GM12878 (cell line): ENCODE results near the gene HIVEP3. TPM values are rescaled to one million over a fixed set of nuclear protein-coding genes. Genes with fewer than 3 reads are reported as not detected.
A peak's percentile ranks its signal among the peaks of the same experiment; 100 is the strongest.

Source experiments
- ATAC-seq: fragments of 200-7000 bp; cut with Tn5 transposase; 3 replicates; pipeline ENCODE4 v1.9.1; 2020; ENCODE audit warnings: mild to moderate bottlenecking, moderate library complexity
- BruUV-seq: library from RNA; stranded (reverse); fragments of 400-500 nt; replicated peaks from 2 replicates; lab custom pipeline; 2021; lab: Mats Ljungman, UMichigan
- CTCF ChIA-PET: fragments of 300-600 bp; sonication (Branson Sonifier 250); formaldehyde crosslinking; extraction: SDS; loops from one replicate; lab custom pipeline; 2021; ENCODE audit warnings: inconsistent platforms; lab: Yijun Ruan, JAX
- POLR2A ChIA-PET: fragments of 350-600 bp; formaldehyde crosslinking; extraction: SDS; loops from one replicate; lab custom pipeline; 2021; ENCODE audit warnings: inconsistent platforms; lab: Charles Lee
- RAD21 ChIA-PET: fragments of 300-600 bp; sonication (Branson Sonifier 250); formaldehyde crosslinking; loops from one replicate; lab custom pipeline; 2023; ENCODE audit warnings: antibody characterized with exemption; ENCODE audit not compliant: unreplicated experiment; lab: Charles Lee
- SMC1A ChIA-PET: fragments of 300-600 bp; sonication (Branson Sonifier 250); formaldehyde crosslinking; loops from one replicate; lab custom pipeline; 2023; ENCODE audit not compliant: unreplicated experiment, uncharacterized antibody; lab: Charles Lee
- DNase-seq: peaks from one replicate; pipeline ENCODE4 v3.0.0-alpha.2; 2011; ENCODE audit warnings: low read depth, low spot score
- FAIRE-seq: peaks from 3 replicates; lab custom pipeline; 2011; peaks lifted over from hg19 to GRCh38; lab: Jason Lieb, UNC
- H2AFZ ChIP-seq: 2 replicates; pipeline ENCODE4 v1.6.0; 2011; ENCODE audit warnings: low read depth, low read length, control low read depth; ENCODE audit not compliant: control insufficient read depth
- H3K27ac ChIP-seq: 2 replicates; pipeline ENCODE4 v1.5.1; 2011; ENCODE audit warnings: control low read depth; ENCODE audit not compliant: control insufficient read depth, insufficient read depth
- H3K27me3 ChIP-seq, 2 experiments: replicated peaks in 1 of 2; 2 replicates each; pipeline versions ENCODE4 v1.6.0 to v1.6.1; 2011; ENCODE audit warnings: low read length in 1 of 2; ENCODE audit not compliant: control insufficient read depth in 2 of 2, insufficient read depth in 2 of 2
- H3K36me3 ChIP-seq, 2 experiments: 2 replicates each; pipeline ENCODE4 v1.5.1; 2011; ENCODE audit warnings: low read length in 1 of 2; ENCODE audit not compliant: control insufficient read depth in 2 of 2, insufficient read depth in 2 of 2
- H3K4me1 ChIP-seq: 2 replicates; pipeline ENCODE4 v1.6.1; 2011; ENCODE audit warnings: mild to moderate bottlenecking, low read length, moderate library complexity, mixed read lengths; ENCODE audit not compliant: control insufficient read depth, insufficient read depth
- H3K4me2 ChIP-seq: 2 replicates; pipeline ENCODE4 v1.6.0; 2011; ENCODE audit warnings: control low read depth; ENCODE audit not compliant: control insufficient read depth, insufficient read depth
- H3K4me3 ChIP-seq: fragments of 200-600 bp; sonication (generic); 2 replicates; pipeline ENCODE4 v1.5.1; 2016
- H3K79me2 ChIP-seq: 2 replicates; pipeline ENCODE4 v1.6.0; 2011; ENCODE audit warnings: low read length; ENCODE audit not compliant: control insufficient read depth, insufficient read depth
- H3K9ac ChIP-seq: 2 replicates; pipeline ENCODE4 v1.8.0; 2011; ENCODE audit warnings: low read length, control low read depth, mixed read lengths; ENCODE audit not compliant: control insufficient read depth, insufficient read depth
- H3K9me3 ChIP-seq: replicated peaks from 3 replicates; pipeline ENCODE4 v1.5.1; 2011; ENCODE audit warnings: mild to moderate bottlenecking, low read length; ENCODE audit not compliant: control insufficient read depth, insufficient read depth
- H4K20me1 ChIP-seq: 2 replicates; pipeline ENCODE4 v1.6.0; 2011; ENCODE audit not compliant: control insufficient read depth, insufficient read depth
- MXI1 ChIP-seq: fragments of 150-350 bp; IDR thresholded peaks from 2 replicates; pipeline ENCODE4 v1.6.1; 2011; ENCODE audit warnings: low read depth, mild to moderate bottlenecking, inconsistent platforms, low read length, improper control_type of control experiment
- NFYB ChIP-seq: IDR thresholded peaks from 2 replicates; pipeline ENCODE4 v1.6.1; 2011; ENCODE audit warnings: low read depth, mild to moderate bottlenecking, low read length, improper control_type of control experiment, moderate library complexity; ENCODE audit not compliant: insufficient read depth
- PAX8 ChIP-seq: fragments of 450-650 bp; IDR thresholded peaks from 2 replicates; pipeline ENCODE4 v1.6.1; 2017; ENCODE audit warnings: mild to moderate bottlenecking, moderate library complexity
- SMC3 ChIP-seq: IDR thresholded peaks from 2 replicates; pipeline ENCODE4 v1.6.1; 2011; ENCODE audit warnings: low read length, improper control_type of control experiment, borderline replicate concordance
- SPI1 ChIP-seq: IDR thresholded peaks from 2 replicates; pipeline ENCODE4 v1.6.1; 2011; ENCODE audit warnings: low read depth, mild to moderate bottlenecking, low read length, moderate library complexity, borderline replicate concordance; ENCODE audit not compliant: insufficient read depth
- YBX1 ChIP-seq: fragments of 450-650 bp; IDR thresholded peaks from 2 replicates; pipeline ENCODE4 v1.6.1; 2016; ENCODE audit warnings: antibody characterized with exemption
- WGBS: methylation state at CpG from one replicate; pipeline ENCODE4 v1.1.6; 2016; ENCODE audit warnings: low lambda C conversion rate; ENCODE audit not compliant: insufficient replicate concordance, insufficient coverage; ENCODE audit errors: missing lambda C conversion rate; 5-methylcytosine and 5-hydroxymethylcytosine counted together
- in situ Hi-C: fragments of 300-500 bp; cut with MboI; formaldehyde crosslinking; loops from 9 replicates; pipeline ENCODE4 v1.14.3; 2018; ENCODE audit warnings: mixed read lengths
- intact Hi-C: fragments of 100-400 bp; cut with micrococcal nuclease; formaldehyde crosslinking; loops from one replicate; pipeline ENCODE4 v1.14.2; 2022; ENCODE audit not compliant: unreplicated experiment
- polyA plus RNA-seq, 11 experiments: library from polyadenylated mRNA; depleted of rRNA in 4 of 11; unstranded in 6 of 11; stranded (reverse) in 5 of 11; fragments of >200 nt; fragmentation: Nextera tagmentation in 4 of 11; fragmentation: Illumina TruSeq in 1 of 11; extraction: Ambion mirVana in 4 of 11; extraction: Trizol in 1 of 11; gene quantifications; 1 replicate in 1 of 11; 2 replicates in 10 of 11; pipeline versions ENCODE4 v1.2.1 to v1.2.3, GENCODE V29; 2011 to 2016; ENCODE audit warnings: inconsistent platforms in 2 of 11, missing spikeins in 2 of 11, low read depth in 1 of 11
- total RNA-seq, 4 experiments: library from RNA; depleted of rRNA in 3 of 4; stranded (reverse); fragments of >200 nt in 3 of 4; fragmentation: Illumina TruSeq in 1 of 4; extraction: Trizol in 1 of 4; gene quantifications; 2 replicates each; pipeline versions ENCODE4 v1.2.1 to v1.2.3, GENCODE V29; 2013 to 2021
- TF ChIP-seq, protein P1 (sequence below): fragments of 150-350 bp; IDR thresholded peaks from 2 replicates; pipeline ENCODE4 v1.6.1; 2014; ENCODE audit warnings: mild to moderate bottlenecking, low read depth, low read length
- TF ChIP-seq, protein P2 (sequence below): IDR thresholded peaks from 2 replicates; pipeline ENCODE4 v1.6.1; 2012; ENCODE audit warnings: mild to moderate bottlenecking, low read depth, low read length

The HIVEP3 gene
- total and polyA plus RNA-seq, 10 of the 15 experiments (the other 5 are each of a cell fraction or from before 2014, with no cell fraction given), result 1.8 to 13.6 (median 3.8) TPM

- Histone ChIP-seq H3K79me2 (no peaks in the 10 kb centered on the region), H3K4me1 (peaks cover 28% of the 10 kb centered on the region), H4K20me1 (no peaks in the 10 kb centered on the region), H3K9me3 (peaks cover 4% of the 10 kb centered on the region), H3K27me3 (no peaks in the 10 kb centered on the region), H3K36me3 (no peaks in the 10 kb centered on the region; a peak in 1 of 4 replicates), H3K27ac (no peak overlapping the region), H3K4me3 (no peak overlapping the region), H3K9ac (no peak overlapping the region), H3K4me2 (peak overlapping the region; percentile 18), H2AFZ (peak overlapping the region; percentile 23; the same call in 1 of the 2 replicates)
- WGBS, result 66% methylated on average over 4 of the region's 4 CpGs
- TF ChIP-seq SPI1 (no peak), SMC3 (no peak), MXI1 (no peak)
- ChIA-PET SMC1A (interaction anchor here (0.6 to 3.4 kb wide), 16 partner anchors 9 to 143 kb away, joined by 3 to 20 read pairs (median 4); no protein-coding TSS in a partner anchor), RAD21 (interaction anchor here (0.7 to 1.8 kb wide), 9 partner anchors 10 to 191 kb away, joined by 3 to 9 read pairs (median 6); no protein-coding TSS in a partner anchor), CTCF (interaction anchor here (0.7 to 2.8 kb wide), 7 partner anchors 10 to 190 kb away, joined by 3 to 16 read pairs (median 4); no protein-coding TSS in a partner anchor), POLR2A (no interaction called here)
- BruUV-seq, result no TSS peak
- no peak for DNase-seq
- intact Hi-C loops, result loop anchor here (5.0 kb wide), 1 partner anchor 192 kb away; no protein-coding TSS in a partner anchor
- in situ Hi-C loops, result no loop called here
- ATAC-seq, result peak; percentile 31; the same call in 2 of the 3 replicates
- FAIRE-seq, result no peak
Observed at GRCh38 chr1:41764656-41765055, 154.1 kb downstream of the HIVEP3 start.

GRCh38 chr1:41762777-41763176 is 155.9 kb downstream of the HIVEP3 start:
- H3K4me2 ChIP-seq, result no peak overlapping the region
- in situ Hi-C loops, result no loop called here
- no peak for DNase-seq
- no peaks in the 10 kb centered on the region; a peak in 1 of 4 replicates for H3K36me3 ChIP-seq
- no peak for FAIRE-seq
- no peak overlapping the region for H3K27ac ChIP-seq
- no peaks in the 10 kb centered on the region for H3K79me2 ChIP-seq
- CTCF ChIA-PET, result interaction anchor here (1.0 kb wide), 1 partner anchor 9 kb away, joined by 3 read pairs; no protein-coding TSS in a partner anchor
- BruUV-seq, result no TSS peak
- no peak for TF ChIP-seq PAX8
- TF ChIP-seq, protein P1, sequence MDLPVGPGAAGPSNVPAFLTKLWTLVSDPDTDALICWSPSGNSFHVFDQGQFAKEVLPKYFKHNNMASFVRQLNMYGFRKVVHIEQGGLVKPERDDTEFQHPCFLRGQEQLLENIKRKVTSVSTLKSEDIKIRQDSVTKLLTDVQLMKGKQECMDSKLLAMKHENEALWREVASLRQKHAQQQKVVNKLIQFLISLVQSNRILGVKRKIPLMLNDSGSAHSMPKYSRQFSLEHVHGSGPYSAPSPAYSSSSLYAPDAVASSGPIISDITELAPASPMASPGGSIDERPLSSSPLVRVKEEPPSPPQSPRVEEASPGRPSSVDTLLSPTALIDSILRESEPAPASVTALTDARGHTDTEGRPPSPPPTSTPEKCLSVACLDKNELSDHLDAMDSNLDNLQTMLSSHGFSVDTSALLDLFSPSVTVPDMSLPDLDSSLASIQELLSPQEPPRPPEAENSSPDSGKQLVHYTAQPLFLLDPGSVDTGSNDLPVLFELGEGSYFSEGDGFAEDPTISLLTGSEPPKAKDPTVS, result no peak
- TF ChIP-seq, protein P2, sequence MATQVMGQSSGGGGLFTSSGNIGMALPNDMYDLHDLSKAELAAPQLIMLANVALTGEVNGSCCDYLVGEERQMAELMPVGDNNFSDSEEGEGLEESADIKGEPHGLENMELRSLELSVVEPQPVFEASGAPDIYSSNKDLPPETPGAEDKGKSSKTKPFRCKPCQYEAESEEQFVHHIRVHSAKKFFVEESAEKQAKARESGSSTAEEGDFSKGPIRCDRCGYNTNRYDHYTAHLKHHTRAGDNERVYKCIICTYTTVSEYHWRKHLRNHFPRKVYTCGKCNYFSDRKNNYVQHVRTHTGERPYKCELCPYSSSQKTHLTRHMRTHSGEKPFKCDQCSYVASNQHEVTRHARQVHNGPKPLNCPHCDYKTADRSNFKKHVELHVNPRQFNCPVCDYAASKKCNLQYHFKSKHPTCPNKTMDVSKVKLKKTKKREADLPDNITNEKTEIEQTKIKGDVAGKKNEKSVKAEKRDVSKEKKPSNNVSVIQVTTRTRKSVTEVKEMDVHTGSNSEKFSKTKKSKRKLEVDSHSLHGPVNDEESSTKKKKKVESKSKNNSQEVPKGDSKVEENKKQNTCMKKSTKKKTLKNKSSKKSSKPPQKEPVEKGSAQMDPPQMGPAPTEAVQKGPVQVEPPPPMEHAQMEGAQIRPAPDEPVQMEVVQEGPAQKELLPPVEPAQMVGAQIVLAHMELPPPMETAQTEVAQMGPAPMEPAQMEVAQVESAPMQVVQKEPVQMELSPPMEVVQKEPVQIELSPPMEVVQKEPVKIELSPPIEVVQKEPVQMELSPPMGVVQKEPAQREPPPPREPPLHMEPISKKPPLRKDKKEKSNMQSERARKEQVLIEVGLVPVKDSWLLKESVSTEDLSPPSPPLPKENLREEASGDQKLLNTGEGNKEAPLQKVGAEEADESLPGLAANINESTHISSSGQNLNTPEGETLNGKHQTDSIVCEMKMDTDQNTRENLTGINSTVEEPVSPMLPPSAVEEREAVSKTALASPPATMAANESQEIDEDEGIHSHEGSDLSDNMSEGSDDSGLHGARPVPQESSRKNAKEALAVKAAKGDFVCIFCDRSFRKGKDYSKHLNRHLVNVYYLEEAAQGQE, result no peak
- no peak for TF ChIP-seq NFYB
- TF ChIP-seq YBX1, result no peak
- TF ChIP-seq, all 136 proteins: peak for 0
- Histone ChIP-seq H3K4me1 (peaks cover 20% of the 10 kb centered on the region), H2AFZ (no peak overlapping the region), H3K9ac (no peak overlapping the region), H3K27me3 (no peaks in the 10 kb centered on the region), H4K20me1 (no peaks in the 10 kb centered on the region), H3K9me3 (peaks cover 4% of the 10 kb centered on the region), H3K4me3 (no peak overlapping the region)
- ChIA-PET RAD21 (no interaction called here), SMC1A (no interaction called here), POLR2A (no interaction called here)
- intact Hi-C loops, result no loop called here
- WGBS, result 82% methylated on average over 1 of the region's 1 CpG
- no peak for ATAC-seq
